Tongue (tissue), 3 donors: ENCODE measurements around the gene ITGA2B. TPM values are rescaled to one million over a fixed set of nuclear protein-coding genes. Genes with fewer than 3 reads are reported as not detected.
"Not testable (repeated sequence)": the region's sequence is repeated elsewhere in the genome, so short reads cannot be mapped to it uniquely, and the experiment has no call there.

ENCODE experiments used
- DNase-seq: peaks from one replicate; pipeline ENCODE4 v3.0.0-alpha.2; 2015
- small RNA-seq: library from RNA; depleted of rRNA; stranded (forward); fragments of <200 nt; gene quantifications from one replicate; pipeline ENCODE3, GENCODE V24; 2014; ENCODE audit warnings: low replicate concordance
- total RNA-seq: library from RNA; depleted of rRNA; stranded (reverse); fragments of >200 nt; gene quantifications from one replicate; pipeline ENCODE4 v1.2.3, GENCODE V29; 2014

The ITGA2B gene
- total RNA-seq, 1 donor from 2014 or later: 3.8 TPM

DNA sequence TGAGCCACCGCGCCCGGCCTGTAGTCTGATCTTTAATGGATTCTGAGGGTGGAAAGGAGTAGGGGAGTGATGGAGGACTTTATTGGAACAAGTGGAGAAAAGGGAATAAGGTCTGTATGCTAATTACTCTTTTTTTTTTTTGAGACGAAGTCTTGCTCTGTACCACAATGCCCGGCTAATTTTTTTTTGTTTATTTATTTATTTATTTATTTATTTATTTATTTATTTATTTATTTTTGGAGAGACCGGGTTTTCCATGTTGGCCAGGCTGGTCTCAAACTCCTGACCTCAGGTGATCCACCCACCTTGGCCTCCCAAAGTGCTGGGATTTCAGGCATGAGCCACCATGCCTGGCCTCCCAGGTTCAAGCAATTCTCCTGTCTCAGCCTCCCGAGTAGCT, 59.9 kb downstream of the ITGA2B start:
- not testable (repeated sequence) for DNase-seq

DNA sequence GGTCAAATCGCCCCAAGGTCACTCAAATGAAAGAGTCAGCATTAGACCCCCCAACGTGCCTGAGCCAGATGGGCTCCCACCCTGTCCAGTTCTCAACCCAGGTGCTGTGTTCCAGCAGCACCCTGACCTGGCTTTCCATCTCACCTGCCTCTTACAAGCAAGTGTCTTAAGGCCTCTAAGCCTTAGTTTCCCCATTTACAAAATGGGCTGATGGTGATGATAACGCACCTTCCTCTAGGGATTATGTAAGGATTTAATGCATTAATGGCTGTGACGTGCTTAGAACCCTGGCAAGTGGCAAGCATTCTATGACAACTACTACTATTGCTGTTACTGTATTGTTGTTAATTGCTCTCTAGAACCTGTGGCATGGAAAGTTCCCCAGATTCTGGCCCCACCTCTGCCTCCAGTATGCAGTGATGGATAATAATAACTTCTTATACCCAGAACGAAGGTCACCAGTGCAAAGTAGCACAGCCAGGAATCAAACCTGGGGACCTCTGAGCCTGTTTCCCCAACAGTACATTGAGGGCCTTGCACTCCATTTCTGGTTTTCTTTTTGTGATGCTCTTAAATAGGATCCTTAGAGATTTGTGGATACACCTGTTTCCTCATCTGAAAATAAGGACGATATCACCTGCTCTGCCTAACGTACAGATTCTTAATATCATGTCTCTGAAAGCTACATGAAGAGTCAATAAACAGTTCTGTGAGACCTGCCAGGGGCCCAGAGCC, 61.6 kb downstream of the ITGA2B start:
- no peak for DNase-seq

DNA sequence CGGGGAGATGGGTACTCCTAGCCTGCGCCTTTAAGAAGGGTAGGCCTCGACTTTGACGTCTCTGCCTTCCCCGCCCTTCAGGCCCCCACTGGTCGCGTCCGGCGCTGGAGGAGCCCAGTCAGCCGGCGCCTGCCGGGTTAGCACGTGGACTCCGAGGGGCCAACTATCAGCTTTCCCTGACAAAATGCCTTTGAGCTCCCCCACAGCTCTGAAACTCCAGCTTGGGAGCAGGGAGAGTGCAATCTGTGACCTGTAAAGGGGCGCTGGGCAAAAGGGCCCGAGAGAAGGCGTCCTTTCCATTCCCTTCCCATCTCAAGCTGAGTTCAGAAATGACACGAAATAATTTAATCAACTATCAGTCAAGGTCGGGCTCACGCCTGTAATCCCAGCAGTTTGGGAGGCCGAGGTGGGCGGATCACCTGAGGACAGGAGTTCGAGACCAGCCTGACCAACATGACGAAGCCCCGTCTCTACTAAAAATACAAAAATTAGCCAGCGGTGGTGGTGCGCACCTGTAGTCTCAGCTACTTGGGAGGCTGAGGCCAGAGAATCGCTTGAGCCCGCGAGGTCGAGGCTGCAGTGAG, 62.5 kb downstream of the ITGA2B start:
- peak; percentile 99 for DNase-seq

DNA sequence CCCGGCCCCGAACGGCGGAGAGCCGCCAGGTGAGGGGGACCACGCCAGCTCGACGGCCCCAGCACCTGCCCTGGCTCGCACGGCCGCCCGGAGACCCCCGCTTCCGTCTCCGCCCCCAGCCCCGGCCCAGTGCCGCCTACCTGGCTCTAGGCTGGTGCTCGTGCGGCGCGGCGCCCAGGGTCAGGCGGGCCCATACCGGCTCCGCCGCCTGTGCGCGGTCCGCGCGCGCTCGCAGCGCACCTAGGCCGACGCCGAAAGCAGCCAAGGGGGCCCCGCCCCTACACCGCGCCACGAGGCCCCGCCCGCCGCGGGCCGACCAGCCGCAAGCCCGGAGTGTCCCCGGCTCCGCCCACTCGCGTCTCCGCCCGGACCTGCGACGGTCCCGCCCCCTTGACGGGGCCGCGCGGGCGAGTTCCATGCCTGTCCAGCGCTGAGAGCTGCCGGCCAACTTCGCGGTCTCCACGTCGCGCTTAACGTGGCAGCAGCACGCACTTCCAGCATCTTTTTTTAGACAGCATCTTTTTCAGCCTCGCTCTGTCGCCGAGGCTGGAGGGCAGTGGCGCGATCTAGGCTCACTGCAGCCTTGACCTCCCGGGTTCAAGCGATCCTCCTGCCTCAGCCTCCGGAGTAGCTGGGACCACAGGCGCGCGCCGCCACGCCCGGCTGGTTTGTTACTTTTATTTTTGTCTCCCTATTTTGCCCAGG, 64.7 kb downstream of the ITGA2B start, which contains the start of gene SLC25A39:
TSS of gene SLC25A39 (minus strand) at position 253 of the 705 bp plus-strand sequence. CDS start 1,261 bp downstream, outside the sequence.
- peak; percentile 96 for DNase-seq

DNA sequence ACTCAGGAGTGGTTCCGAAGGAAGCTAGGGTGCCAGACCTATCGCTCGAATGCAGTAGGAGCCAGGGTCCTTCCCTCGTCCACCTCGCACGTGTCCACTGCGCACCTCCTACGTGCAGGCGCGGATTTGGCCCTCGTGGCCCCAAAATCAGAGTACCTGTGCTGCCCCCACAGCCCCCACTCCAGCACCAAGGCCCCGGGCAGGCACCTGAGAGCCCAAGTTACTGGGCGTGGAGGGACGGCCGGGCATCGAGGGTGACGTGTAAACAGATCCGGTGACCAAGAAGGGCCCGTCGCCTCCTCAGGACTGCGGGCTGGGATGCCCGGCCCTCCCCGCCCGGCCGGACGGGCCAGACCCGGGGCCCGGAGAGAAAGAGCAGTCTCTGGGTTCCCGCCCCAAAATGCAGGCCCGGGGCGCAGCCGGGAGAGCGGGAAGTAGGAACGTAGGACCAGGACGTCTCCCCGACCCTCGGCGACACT, 65.3 kb downstream of the ITGA2B start:
- no peak for DNase-seq

DNA sequence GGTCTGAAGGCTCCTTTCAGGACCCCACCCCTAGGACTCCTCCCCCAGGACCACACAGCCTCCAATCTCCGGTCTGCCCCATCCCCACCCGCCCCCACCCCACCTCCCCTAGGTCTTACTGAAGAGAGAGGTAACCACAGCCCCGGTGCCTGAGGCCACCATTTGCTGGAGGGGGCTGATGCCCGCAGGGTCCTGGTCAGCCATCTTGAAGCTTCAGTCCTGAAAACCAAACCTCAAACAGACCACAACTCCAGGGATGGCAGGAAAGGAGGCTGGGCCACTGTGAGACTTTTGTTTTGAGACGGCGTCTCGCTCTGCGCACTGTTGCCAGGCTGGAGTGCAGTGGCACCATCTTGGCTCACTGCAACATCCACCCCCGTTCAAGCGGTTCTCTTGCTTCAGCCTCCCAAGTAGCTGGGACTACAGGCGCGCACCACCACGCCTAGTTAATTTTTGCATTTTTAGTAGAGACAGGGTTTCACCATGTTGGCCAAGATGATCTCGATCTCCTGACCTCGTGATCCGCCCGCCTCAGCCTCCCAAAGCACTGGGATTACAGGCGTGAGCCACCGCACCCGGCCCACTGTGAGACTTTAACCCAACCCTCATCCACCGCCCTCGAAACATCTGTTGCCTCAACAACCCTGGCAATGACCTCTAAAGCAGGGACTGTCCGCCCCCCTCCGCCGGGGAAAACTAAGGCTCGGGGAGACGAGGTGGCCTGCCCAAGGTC, 65.9 kb downstream of the ITGA2B start:
- DNase-seq: no peak

DNA sequence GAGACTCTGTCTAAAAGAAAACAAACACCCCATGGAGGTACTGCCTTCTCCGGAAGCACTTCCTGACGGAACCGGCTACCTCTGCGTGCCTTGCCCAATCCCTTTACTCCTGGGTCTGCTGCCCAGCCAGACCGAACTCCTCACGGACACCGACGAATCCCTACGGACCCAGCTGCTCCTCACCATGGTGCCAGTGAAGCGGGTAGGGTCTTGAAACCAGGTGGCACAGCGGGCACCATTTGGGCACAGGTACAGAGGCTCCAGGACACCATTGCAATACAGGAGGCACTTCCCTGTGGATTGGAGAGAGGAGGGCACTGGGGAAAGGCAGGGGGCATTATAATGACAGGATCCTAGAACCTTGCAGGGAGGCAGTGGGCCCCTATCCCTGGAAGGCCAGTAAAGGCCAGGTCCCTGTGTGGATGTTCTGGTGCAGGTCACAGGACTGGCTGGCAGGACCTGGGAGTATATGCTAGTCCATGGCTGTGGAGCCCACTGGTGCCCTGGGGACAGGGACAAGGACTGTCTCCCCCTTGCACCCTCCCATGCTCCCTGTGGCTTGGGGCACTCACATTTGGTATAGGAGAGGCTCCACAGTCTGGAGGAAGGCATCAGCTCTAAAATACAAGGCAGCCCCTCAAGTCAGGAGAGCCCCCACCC, 67.1 kb downstream of the ITGA2B start:
- DNase-seq: no peak

Small RNA genes within 50 kb of the gene (small RNA-seq; reads per million reads assigned to genes)
- not detected for gene RN7SL258P

Other genes starting within 250 kb of the ITGA2B start
- 0.82 TPM for gene HROB, start 247.7 kb downstream of the ITGA2B start, total RNA-seq
- gene ASB16, start 218.9 kb downstream of the ITGA2B start, total RNA-seq: 18.0 TPM
- gene TMUB2, start 202.7 kb downstream of the ITGA2B start, total RNA-seq: 29.6 TPM
- gene ATXN7L3, start 189.8 kb downstream of the ITGA2B start, total RNA-seq: 34.5 TPM
- 85.4 TPM for gene UBTF, start 170.0 kb downstream of the ITGA2B start, total RNA-seq
- gene SLC4A1, start 121.5 kb downstream of the ITGA2B start, total RNA-seq: 27.7 TPM
- gene RUNDC3A, start 81.0 kb downstream of the ITGA2B start, total RNA-seq: 5.9 TPM
- 44.7 TPM for gene SLC25A39, start 64.8 kb downstream of the ITGA2B start, total RNA-seq
- gene GRN, start 44.3 kb downstream of the ITGA2B start, total RNA-seq: 137 TPM
- 9.9 TPM for gene FAM171A2, start 25.8 kb downstream of the ITGA2B start, total RNA-seq
- gene GPATCH8, start 113.8 kb upstream of the ITGA2B start, total RNA-seq: 47.1 TPM
- 11.6 TPM for gene FZD2, start 167.8 kb upstream of the ITGA2B start, total RNA-seq